Measurements from ENCODE around the gene ZNF710. TPM values are rescaled to one million over a fixed set of nuclear protein-coding genes. Genes with fewer than 3 reads are reported as not detected.

The ZNF710 gene
- total RNA-seq, 3 donors from 2014 or later, result 30.9 to 42.7 (median 40.2) TPM

GRCh38 chr15:90007076-90007460 lies 5.9 kb downstream of the ZNF710 start:
- intact Hi-C loops (cut with DNase I, micrococcal nuclease), result no loop called here
- Histone ChIP-seq H3K4me1 (ENCODE audit: low read depth) (peaks cover 36% of the 10 kb centered on the region), H3K9me3 (peaks cover 11% of the 10 kb centered on the region), H3K4me3 (no peak overlapping the region), H3K36me3 (ENCODE audit: low read depth) (no peaks in the 10 kb centered on the region)
- DNase-seq, result no peak
- TF ChIP-seq CTCF (IDR thresholded peaks at IDR 0.05), result no peak
- ATAC-seq, result no peak

DNA sequence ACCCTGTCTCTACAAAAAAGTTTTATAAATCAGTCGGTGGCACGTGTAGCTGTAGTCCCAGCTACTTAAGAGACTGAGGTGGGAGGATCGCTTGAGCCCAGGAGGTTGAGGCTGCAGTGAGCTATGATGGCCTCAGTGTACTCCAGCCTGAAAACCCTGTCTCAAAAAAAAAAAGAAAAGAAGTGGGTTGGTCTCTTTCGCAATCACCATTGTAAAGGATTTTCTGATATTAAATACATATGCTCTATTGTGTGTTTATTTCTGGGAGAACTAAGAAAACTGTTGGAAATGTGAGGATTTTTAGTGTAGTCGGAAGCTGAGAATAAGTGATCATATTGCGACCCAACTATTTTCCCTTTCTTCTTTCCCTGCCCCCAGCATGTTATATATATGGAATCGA lies 7.5 kb downstream of the ZNF710 start:
- TF ChIP-seq CTCF (IDR thresholded peaks at IDR 0.05), result no peak
- Histone ChIP-seq H3K4me3 (no peak overlapping the region), H3K36me3 (ENCODE audit: low read depth) (no peaks in the 10 kb centered on the region), H3K9me3 (peaks cover 11% of the 10 kb centered on the region), H3K4me1 (ENCODE audit: low read depth) (peaks cover 35% of the 10 kb centered on the region)
- no peak for DNase-seq
- ATAC-seq, result no peak
- intact Hi-C loops (cut with DNase I, micrococcal nuclease), result no loop called here

DNA sequence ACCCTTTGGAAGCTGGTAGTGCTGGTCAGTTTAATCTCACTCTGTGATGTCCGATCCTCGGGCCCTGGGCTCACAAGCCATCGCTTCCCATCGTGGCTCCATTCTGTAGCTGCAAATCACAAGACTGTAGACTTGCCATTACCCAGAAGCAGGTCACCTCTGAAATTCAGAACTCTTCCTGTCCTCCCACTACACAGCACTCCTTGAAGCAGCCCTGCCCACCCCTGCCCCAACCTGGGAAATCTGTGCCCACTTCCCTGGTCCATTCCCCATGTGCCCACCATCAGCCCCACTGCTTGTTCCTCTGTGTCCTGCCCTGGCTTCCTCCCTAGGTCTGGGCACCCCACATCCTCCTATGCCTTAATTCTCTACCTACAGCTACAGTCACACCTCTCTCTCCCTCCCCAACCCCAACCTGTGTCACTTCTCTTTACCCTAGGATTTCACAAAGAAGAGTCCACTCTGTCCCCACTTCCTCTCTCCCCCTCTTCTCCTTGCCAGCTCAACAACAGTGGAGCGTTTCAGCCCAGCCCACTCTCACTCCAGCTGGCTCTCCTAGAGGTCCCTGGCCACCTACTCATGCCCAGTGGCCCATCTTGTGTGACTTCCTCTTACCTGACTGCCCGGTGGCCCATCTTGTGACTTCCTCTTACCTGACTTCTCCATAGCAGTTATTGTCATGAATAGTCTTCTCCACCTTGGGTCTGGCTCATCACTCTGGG lies 8.3 kb downstream of the ZNF710 start:
- DNase-seq, result no peak
- peaks cover 11% of the 10 kb centered on the region for H3K9me3 ChIP-seq
- no peak for TF ChIP-seq CTCF (IDR thresholded peaks at IDR 0.05)
- H3K36me3 ChIP-seq (ENCODE audit: low read depth), result no peaks in the 10 kb centered on the region
- ATAC-seq, result peak; percentile 8
- no peak overlapping the region for H3K4me3 ChIP-seq
- intact Hi-C loops (cut with DNase I, micrococcal nuclease), result no loop called here
- peaks cover 26% of the 10 kb centered on the region for H3K4me1 ChIP-seq (ENCODE audit: low read depth)

DNA sequence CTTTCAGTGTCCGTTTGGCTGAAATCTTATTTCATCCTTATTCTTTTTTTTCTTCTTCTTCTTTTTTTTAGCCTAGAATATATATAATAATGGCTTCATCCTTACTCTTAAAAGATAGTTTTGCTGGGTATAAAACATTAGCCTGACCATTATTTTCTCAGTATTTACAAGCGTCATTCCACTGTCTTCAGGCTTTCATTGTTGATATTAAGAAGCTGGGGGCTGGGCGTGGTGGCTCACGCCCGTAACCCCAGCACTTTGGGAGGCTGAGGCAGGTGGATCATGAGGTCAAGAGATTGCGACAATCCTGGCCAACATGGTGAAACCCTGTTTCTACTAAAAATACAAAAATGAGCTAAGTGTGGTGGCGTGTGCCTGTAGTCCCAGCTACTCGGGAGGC lies 10.6 kb downstream of the ZNF710 start:
- Histone ChIP-seq H3K36me3 (ENCODE audit: low read depth) (no peaks in the 10 kb centered on the region), H3K9me3 (peaks cover 11% of the 10 kb centered on the region), H3K4me1 (ENCODE audit: low read depth) (peaks cover 23% of the 10 kb centered on the region), H3K4me3 (no peak overlapping the region)
- no peak for ATAC-seq
- intact Hi-C loops (cut with DNase I, micrococcal nuclease), result no loop called here
- no peak for DNase-seq
- TF ChIP-seq CTCF (IDR thresholded peaks at IDR 0.05), result no peak

- Histone ChIP-seq H3K4me1 (ENCODE audit: low read depth) (peaks cover 23% of the 10 kb centered on the region), H3K9me3 (peaks cover 11% of the 10 kb centered on the region), H3K4me3 (no peak overlapping the region), H3K36me3 (ENCODE audit: low read depth) (no peaks in the 10 kb centered on the region)
- intact Hi-C loops (cut with DNase I, micrococcal nuclease), result no loop called here
- TF ChIP-seq CTCF (IDR thresholded peaks at IDR 0.05), result no peak
- ATAC-seq, result peak; percentile 65
- DNase-seq, result no peak
These were observed 12.4 kb downstream of the ZNF710 start for GRCh38 chr15:90013503-90013937.
